ENCODE results near the gene ZNF45. TPM values are rescaled to one million over a fixed set of nuclear protein-coding genes. Genes with fewer than 3 reads are reported as not detected.

ZNF45 gene
- total RNA-seq: 14.8 TPM
- polyA plus RNA-seq: 10 to 100 TPM; 13.0 to 17.5 (median 15.2) TPM

DNA sequence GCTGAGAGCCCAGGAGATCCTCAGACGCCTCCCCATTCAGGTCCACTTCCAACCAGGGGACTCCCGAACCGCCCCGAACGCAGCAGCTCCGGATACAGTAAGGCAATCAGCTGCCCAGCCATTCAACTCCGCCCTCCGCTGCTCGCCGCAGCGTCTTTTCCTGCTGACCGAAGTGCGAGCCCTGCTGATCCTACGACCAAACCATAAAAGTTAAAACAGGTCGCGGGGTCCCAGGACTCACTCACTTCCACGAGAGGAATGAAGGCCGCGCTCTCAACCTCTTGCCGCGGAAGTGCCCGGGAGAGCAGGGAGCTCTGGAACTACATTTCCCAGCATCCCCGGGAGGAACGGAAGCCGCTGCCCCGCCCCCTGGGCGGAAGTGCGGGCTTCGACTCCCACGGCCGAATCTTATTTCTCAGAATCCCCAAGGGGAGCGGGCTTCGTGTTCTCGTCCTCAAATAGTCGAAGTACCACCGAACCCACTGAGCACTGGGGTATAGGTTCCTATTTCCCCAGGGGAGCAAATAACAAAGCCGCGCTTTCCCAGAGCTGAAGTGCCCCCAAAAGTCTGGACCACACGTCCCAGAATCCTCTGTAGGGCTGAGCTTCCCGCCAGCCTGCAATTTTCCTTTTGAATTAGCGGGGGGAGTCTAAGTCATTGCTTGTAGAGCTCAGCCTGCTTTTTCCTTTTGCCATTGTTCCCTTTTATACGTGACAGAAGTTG, at the start of gene ZNF45:
Gene ZNF45 (minus strand): TSS at position 298 of the 724 bp plus-strand sequence. CDS start 13,097 bp downstream, outside the sequence.
- H3K4me3 ChIP-seq (ENCODE audit: low read depth, low read length): peak within 1 kb of the TSS; percentile 92
- ATAC-seq (ENCODE audit: low read depth in 2 of 2): peak; percentile 96 to 98
- H3K27me3 ChIP-seq (ENCODE audit: control insufficient read depth, insufficient read depth, low read length): no peaks in the 10 kb centered on the region
- H3K4me1 Mint-ChIP-seq: peaks cover 12 to 40% (median 19%) of the 10 kb centered on the region in 4 donors
- peaks cover 0 to 2% of the 10 kb centered on the region in 2 experiments for H3K9me3 ChIP-seq (ENCODE audit: control insufficient read depth in 2 of 2, low read length in 2 of 2)
- peaks cover 19% of the 10 kb centered on the region for H3K36me3 ChIP-seq (ENCODE audit: control insufficient read depth, insufficient read depth, low read length)
- H3K27ac Mint-ChIP-seq: peak within 1 kb of the TSS; percentile 94 to 95 (median 94)
- peaks cover 22% of the 10 kb centered on the region for H3K36me3 Mint-ChIP-seq
- peaks cover 1 to 7% (median 3%) of the 10 kb centered on the region in 7 donors for H3K9me3 Mint-ChIP-seq
- peaks cover 11% of the 10 kb centered on the region for H3K4me1 ChIP-seq (ENCODE audit: control insufficient read depth, insufficient read depth, low read length, poor library complexity, severe bottlenecking)
- H3K27ac ChIP-seq (ENCODE audit: insufficient read depth, low read length, poor library complexity, severe bottlenecking): peak within 1 kb of the TSS; percentile 76
- peak; percentile 83 to 94 (median 89) for DNase-seq
- peaks cover 5% of the 10 kb centered on the region for H3K27me3 Mint-ChIP-seq
- peak within 1 kb of the TSS; percentile 96 to 99 (median 98) for H3K4me3 Mint-ChIP-seq

DNA sequence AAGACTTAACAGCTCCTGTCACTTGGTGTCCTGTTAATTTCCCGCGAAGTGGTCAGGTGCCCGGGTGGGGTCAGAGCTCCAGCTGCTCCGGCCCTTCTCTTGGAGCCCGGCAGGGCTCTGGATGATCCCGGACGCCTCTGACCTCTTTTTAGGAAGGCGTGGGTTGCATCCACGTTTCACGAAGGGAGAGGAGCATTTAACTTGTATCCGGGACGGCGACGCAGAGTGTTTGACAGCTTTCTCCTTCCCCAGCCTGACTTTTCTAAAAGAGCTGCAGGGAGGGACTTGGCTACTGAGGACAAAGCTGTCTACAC, 49.6 kb upstream of the ZNF45 start:
- peaks cover 16% of the 10 kb centered on the region for H3K4me1 ChIP-seq (ENCODE audit: control insufficient read depth, insufficient read depth, low read length, poor library complexity, severe bottlenecking)
- H3K36me3 ChIP-seq (ENCODE audit: control insufficient read depth, insufficient read depth, low read length): peaks cover 16% of the 10 kb centered on the region
- H3K27me3 ChIP-seq (ENCODE audit: control insufficient read depth, insufficient read depth, low read length): no peaks in the 10 kb centered on the region
- Mint-ChIP-seq H3K27me3 (no peaks in the 10 kb centered on the region), H3K36me3 (peaks cover 23% of the 10 kb centered on the region), H3K4me1 (peaks cover 5 to 25% (median 11%) of the 10 kb centered on the region in 4 donors), H3K4me3 (peak overlapping the region; percentile 96 to 98 (median 97)), H3K27ac (peak overlapping the region in 2 of 3 donors; percentile 91 to 98), H3K9me3 (peaks cover 0 to 6% (median 3%) of the 10 kb centered on the region in 7 donors)
- DNase-seq (peak in 1 of 3 donors; percentile 6), ATAC-seq (ENCODE audit: low read depth in 2 of 2) (no peak)
- H3K4me3 ChIP-seq (ENCODE audit: low read depth, low read length): peak overlapping the region; percentile 89
- peaks cover 10 to 15% of the 10 kb centered on the region in 2 experiments for H3K9me3 ChIP-seq (ENCODE audit: control insufficient read depth in 2 of 2, low read length in 2 of 2)
- H3K27ac ChIP-seq (ENCODE audit: insufficient read depth, low read length, poor library complexity, severe bottlenecking): no peak overlapping the region

DNA sequence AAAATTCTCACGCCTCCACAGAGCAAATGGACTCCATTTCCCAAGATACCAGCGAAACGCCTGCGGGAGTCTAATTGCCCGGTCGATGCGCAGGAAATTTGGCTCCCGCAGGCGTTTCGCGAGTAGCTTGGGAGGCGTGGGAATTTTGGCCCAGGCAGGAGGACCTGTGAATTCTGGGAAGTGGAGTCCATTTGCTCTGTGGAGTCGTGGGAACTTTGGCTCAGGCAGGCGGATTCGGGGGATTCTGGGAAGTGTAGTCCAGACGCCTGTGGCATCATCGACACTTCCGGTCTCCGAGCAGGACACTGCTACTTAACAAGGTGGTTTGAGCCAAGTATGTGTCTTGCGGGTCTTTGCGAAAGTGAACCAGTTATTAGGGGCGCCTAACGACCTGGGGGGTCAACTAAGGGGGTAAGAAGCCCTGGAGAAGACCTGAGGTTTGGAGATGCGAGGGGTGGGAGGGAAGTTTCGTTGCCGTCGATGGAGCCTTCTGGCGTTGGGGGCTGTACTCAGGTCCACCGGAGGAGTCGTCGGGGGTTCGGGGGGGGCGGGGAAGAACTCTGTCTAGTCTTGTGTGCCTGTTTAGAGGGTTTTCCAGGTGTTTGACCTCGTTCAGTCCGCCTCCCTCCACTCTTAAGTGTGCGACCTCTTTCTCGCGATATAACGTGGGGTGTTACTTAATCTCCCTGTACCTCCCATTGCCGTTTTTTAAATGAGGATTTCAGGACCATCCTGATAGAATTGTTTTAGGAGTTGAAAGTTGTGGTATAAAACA, 49.0 kb upstream of the ZNF45 start, which contains the start of gene ZNF155:
Gene ZNF155 (plus strand): TSS at position 277 of the 775 bp plus-strand sequence. CDS start 4,356 bp downstream, outside the sequence.
- ATAC-seq (ENCODE audit: low read depth in 2 of 2): peak; percentile 89 to 92
- Mint-ChIP-seq H3K27ac (peak within 1 kb of the TSS; percentile 88 to 98 (median 91)), H3K4me1 (peaks cover 5 to 25% (median 11%) of the 10 kb centered on the region in 4 donors), H3K27me3 (no peaks in the 10 kb centered on the region), H3K9me3 (peaks cover 0 to 8% (median 2%) of the 10 kb centered on the region in 7 donors), H3K36me3 (peaks cover 18% of the 10 kb centered on the region), H3K4me3 (peak within 1 kb of the TSS; percentile 96 to 98 (median 97))
- Histone ChIP-seq H3K27ac (ENCODE audit: insufficient read depth, low read length, poor library complexity, severe bottlenecking) (peak within 1 kb of the TSS; percentile 54), H3K4me1 (ENCODE audit: control insufficient read depth, insufficient read depth, low read length, poor library complexity, severe bottlenecking) (peaks cover 16% of the 10 kb centered on the region), H3K36me3 (ENCODE audit: control insufficient read depth, insufficient read depth, low read length) (peaks cover 11% of the 10 kb centered on the region), H3K9me3 (ENCODE audit: control insufficient read depth in 2 of 2, low read length in 2 of 2) (peaks cover 9 to 10% of the 10 kb centered on the region in 2 experiments), H3K27me3 (ENCODE audit: control insufficient read depth, insufficient read depth, low read length) (no peaks in the 10 kb centered on the region), H3K4me3 (ENCODE audit: low read depth, low read length) (peak within 1 kb of the TSS; percentile 89)
- DNase-seq: peak; percentile 67 to 84 (median 71)

DNA sequence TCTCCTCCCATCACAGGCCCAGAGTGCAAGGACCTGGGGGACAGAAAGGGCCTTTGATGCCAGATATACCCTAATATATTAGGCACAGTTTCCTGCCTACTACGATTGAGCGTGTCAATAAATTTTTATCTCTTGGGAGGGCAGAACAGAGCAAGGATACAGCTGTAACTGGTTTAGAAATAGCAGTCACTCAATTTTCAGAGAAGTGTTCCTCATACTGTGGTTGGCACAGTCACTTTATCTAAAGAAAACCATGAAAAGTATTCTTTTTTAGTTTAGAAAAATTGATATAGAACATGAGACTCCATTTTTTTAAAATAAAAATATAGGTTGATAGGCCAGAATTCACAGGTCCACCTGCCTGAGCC, 48.4 kb upstream of the ZNF45 start:
- ATAC-seq (ENCODE audit: low read depth in 2 of 2) (no peak), DNase-seq (no peak)
- Histone ChIP-seq H3K27ac (ENCODE audit: insufficient read depth, low read length, poor library complexity, severe bottlenecking) (peak overlapping the region; percentile 54), H3K27me3 (ENCODE audit: control insufficient read depth, insufficient read depth, low read length) (no peaks in the 10 kb centered on the region), H3K4me3 (ENCODE audit: low read depth, low read length) (peak overlapping the region; percentile 89), H3K9me3 (ENCODE audit: control insufficient read depth in 2 of 2, low read length in 2 of 2) (peaks cover 6 to 8% of the 10 kb centered on the region in 2 experiments), H3K36me3 (ENCODE audit: control insufficient read depth, insufficient read depth, low read length) (peaks cover 5% of the 10 kb centered on the region), H3K4me1 (ENCODE audit: control insufficient read depth, insufficient read depth, low read length, poor library complexity, severe bottlenecking) (peaks cover 16% of the 10 kb centered on the region)
- Mint-ChIP-seq H3K27me3 (no peaks in the 10 kb centered on the region), H3K36me3 (peaks cover 12% of the 10 kb centered on the region), H3K4me1 (peaks cover 5 to 25% (median 11%) of the 10 kb centered on the region in 4 donors), H3K4me3 (peak overlapping the region; percentile 87 to 98 (median 96)), H3K9me3 (peaks cover 0 to 12% (median 2%) of the 10 kb centered on the region in 7 donors), H3K27ac (peak overlapping the region; percentile 79 to 91 (median 84))

DNA sequence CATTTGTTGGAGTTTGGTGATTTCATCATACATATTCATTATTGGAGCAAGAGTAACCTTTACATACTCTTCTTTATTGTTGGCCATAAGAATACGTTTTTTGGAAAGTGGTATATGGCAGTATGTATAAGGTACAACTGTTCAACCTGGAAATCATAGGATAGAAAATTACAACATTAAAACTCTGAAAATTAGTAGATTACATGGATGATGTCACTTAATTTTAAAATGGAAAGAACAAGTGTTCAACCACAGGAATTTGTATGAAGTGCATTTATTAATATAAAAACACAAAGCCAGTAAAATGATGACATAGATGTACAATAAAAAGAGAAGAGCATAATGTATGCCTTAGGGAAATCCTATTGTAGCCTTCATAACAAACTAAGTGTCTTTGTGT, 41.6 kb upstream of the ZNF45 start:
- H3K27ac Mint-ChIP-seq: no peak overlapping the region
- peaks cover 4% of the 10 kb centered on the region for H3K27me3 Mint-ChIP-seq
- DNase-seq (no peak), ATAC-seq (ENCODE audit: low read depth in 2 of 2) (no peak)
- Histone ChIP-seq H3K4me1 (ENCODE audit: control insufficient read depth, insufficient read depth, low read length, poor library complexity, severe bottlenecking) (no peaks in the 10 kb centered on the region), H3K9me3 (ENCODE audit: control insufficient read depth in 2 of 2, low read length in 2 of 2) (peaks cover 18 to 28% of the 10 kb centered on the region in 2 experiments), H3K4me3 (ENCODE audit: low read depth, low read length) (no peak overlapping the region), H3K27ac (ENCODE audit: insufficient read depth, low read length, poor library complexity, severe bottlenecking) (no peak overlapping the region), H3K27me3 (ENCODE audit: control insufficient read depth, insufficient read depth, low read length) (no peaks in the 10 kb centered on the region), H3K36me3 (ENCODE audit: control insufficient read depth, insufficient read depth, low read length) (no peaks in the 10 kb centered on the region)
- peaks cover 0 to 54% (median 22%) of the 10 kb centered on the region in 7 donors for H3K9me3 Mint-ChIP-seq
- H3K4me1 Mint-ChIP-seq: no peaks in the 10 kb centered on the region
- no peaks in the 10 kb centered on the region for H3K36me3 Mint-ChIP-seq
- H3K4me3 Mint-ChIP-seq: no peak overlapping the region

DNA sequence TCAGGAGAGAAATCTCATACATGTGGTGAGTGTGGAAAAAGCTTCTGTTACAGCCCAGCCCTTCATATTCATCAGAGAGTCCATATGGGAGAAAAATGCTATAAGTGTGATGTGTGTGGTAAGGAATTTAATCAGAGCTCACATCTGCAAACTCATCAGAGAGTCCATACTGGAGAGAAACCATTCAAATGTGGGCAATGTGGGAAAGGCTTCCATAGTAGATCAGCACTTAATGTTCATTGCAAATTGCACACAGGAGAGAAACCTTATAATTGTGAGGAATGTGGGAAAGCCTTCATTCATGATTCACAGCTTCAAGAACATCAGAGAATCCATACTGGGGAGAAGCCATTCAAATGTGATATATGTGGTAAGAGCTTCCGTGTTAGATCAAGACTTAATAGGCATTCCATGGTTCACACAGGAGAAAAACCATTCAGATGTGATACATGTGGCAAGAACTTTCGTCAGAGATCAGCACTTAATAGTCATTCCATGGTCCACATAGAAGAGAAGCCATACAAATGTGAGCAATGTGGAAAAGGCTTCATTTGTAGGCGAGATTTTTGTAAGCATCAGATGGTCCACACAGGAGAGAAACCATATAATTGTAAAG, 31.1 kb upstream of the ZNF45 start:
- DNase-seq: no peak
- Histone ChIP-seq H3K27me3 (ENCODE audit: control insufficient read depth, insufficient read depth, low read length) (no peaks in the 10 kb centered on the region), H3K27ac (ENCODE audit: insufficient read depth, low read length, poor library complexity, severe bottlenecking) (no peak overlapping the region), H3K4me1 (ENCODE audit: control insufficient read depth, insufficient read depth, low read length, poor library complexity, severe bottlenecking) (no peaks in the 10 kb centered on the region), H3K4me3 (ENCODE audit: low read depth, low read length) (no peak overlapping the region), H3K36me3 (ENCODE audit: control insufficient read depth, insufficient read depth, low read length) (peaks cover 8% of the 10 kb centered on the region), H3K9me3 (ENCODE audit: control insufficient read depth in 2 of 2, low read length in 2 of 2) (peaks cover 76 to 86% of the 10 kb centered on the region in 2 experiments)
- Mint-ChIP-seq H3K27ac (no peak overlapping the region), H3K36me3 (peaks cover 32% of the 10 kb centered on the region), H3K9me3 (peaks cover 3 to 78% (median 26%) of the 10 kb centered on the region in 7 donors), H3K27me3 (peaks cover 8% of the 10 kb centered on the region), H3K4me3 (peak overlapping the region in 1 of 4 donors; percentile 68), H3K4me1 (no peaks in the 10 kb centered on the region)
- no peak for ATAC-seq (ENCODE audit: low read depth in 2 of 2)

DNA sequence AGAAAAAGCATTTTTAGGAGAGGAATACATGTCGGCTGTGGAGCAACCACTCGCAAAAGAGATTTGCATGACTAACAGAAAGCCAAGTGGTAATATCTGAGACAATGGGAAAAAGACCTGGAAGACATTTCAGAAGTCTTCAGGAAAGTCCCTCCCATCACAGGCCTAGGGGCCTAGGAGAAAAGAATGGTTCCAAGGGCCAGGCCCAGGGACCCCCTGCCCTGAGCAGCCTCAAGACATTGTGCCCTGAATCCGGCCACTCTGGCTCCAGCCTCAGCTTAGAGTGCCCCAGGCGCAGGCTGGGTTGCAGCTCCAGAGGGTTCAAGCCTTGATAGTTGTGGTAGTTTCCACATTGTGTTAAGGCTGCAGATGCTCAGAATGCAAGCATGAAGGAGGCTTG, 25.3 kb upstream of the ZNF45 start:
- ATAC-seq (ENCODE audit: low read depth in 2 of 2) (no peak), DNase-seq (no peak)
- H3K27me3 Mint-ChIP-seq: peaks cover 5% of the 10 kb centered on the region
- no peaks in the 10 kb centered on the region for H3K4me1 Mint-ChIP-seq
- Histone ChIP-seq H3K36me3 (ENCODE audit: control insufficient read depth, insufficient read depth, low read length) (no peaks in the 10 kb centered on the region), H3K27me3 (ENCODE audit: control insufficient read depth, insufficient read depth, low read length) (no peaks in the 10 kb centered on the region), H3K27ac (ENCODE audit: insufficient read depth, low read length, poor library complexity, severe bottlenecking) (no peak overlapping the region), H3K4me1 (ENCODE audit: control insufficient read depth, insufficient read depth, low read length, poor library complexity, severe bottlenecking) (no peaks in the 10 kb centered on the region), H3K4me3 (ENCODE audit: low read depth, low read length) (no peak overlapping the region), H3K9me3 (ENCODE audit: control insufficient read depth in 2 of 2, low read length in 2 of 2) (peaks cover 42 to 61% of the 10 kb centered on the region in 2 experiments)
- H3K36me3 Mint-ChIP-seq: peaks cover 18% of the 10 kb centered on the region
- no peak overlapping the region for H3K4me3 Mint-ChIP-seq
- peaks cover 3 to 65% (median 32%) of the 10 kb centered on the region in 7 donors for H3K9me3 Mint-ChIP-seq
- H3K27ac Mint-ChIP-seq: no peak overlapping the region

Data from CD4-positive, CD25-positive, alpha-beta regulatory T cell (primary cell).